ENCODE measurements around the gene B4GALNT3.

- TF ChIP-seq POLR2A (IDR thresholded peaks at IDR 0.05; ENCODE audit: low read depth, low read length): no peak
- TF ChIP-seq POLR2AphosphoS5 (IDR thresholded peaks at IDR 0.05; ENCODE audit: low read depth, low read length): no peak
- no peak for TF ChIP-seq TAF1 (IDR thresholded peaks at IDR 0.05; ENCODE audit: low read depth, low read length)
- TF ChIP-seq POU2F2 (IDR thresholded peaks at IDR 0.05; ENCODE audit: low read depth, low read length): no peak
Measured at GRCh38 chr12:468671-469389, 9.1 kb downstream of the B4GALNT3 start.
